ENCODE results near the gene SF3A2.

- no peak for TF ChIP-seq REST (IDR thresholded peaks at IDR 0.05; ENCODE audit: low read depth, low read length)
- no peak for TF ChIP-seq ESRRA (IDR thresholded peaks at IDR 0.05; ENCODE audit: low read length)
- no peak for TF ChIP-seq EED (IDR thresholded peaks at IDR 0.05; ENCODE audit: low read depth)
- no peak for TF ChIP-seq CHD2 (IDR thresholded peaks at IDR 0.05; ENCODE audit: borderline replicate concordance, low read depth, low read length)
- no peak for TF ChIP-seq ASH2L (IDR thresholded peaks at IDR 0.05; ENCODE audit: borderline replicate concordance, low read depth)
- no peak for TF ChIP-seq EZH2 (IDR thresholded peaks at IDR 0.05; ENCODE audit: borderline replicate concordance, control insufficient read depth, low read depth, low read length)
These were observed 51.8 kb downstream of the SF3A2 start for GRCh38 chr19:2288338-2288817.
